Prostate gland (tissue), 2 donors: ENCODE results near the gene S100A13. TPM values are rescaled to one million over a fixed set of nuclear protein-coding genes. Genes with fewer than 3 reads are reported as not detected.

Experiments
- DNase-seq: peaks from one replicate; pipeline ENCODE4 v3.0.0-alpha.2; 2019; ENCODE audit warnings: low spot score
- H3K27ac ChIP-seq, 2 donors: fragments of 200-600 bp; sonication (generic); 2 replicates each; pipeline ENCODE4 v1.5.1; 2017 to 2019
- H3K27me3 ChIP-seq: fragments of 200-600 bp; sonication (generic); replicated peaks from 2 replicates; pipeline ENCODE4 v1.5.1; 2019; ENCODE audit not compliant: insufficient read depth
- H3K36me3 ChIP-seq, 2 donors: fragments of 200-600 bp; sonication (generic); 1 replicate in 1 of 2; 2 replicates in 1 of 2; pipeline versions ENCODE4 v1.5.1 to v1.8.1; 2017 to 2019
- H3K4me1 ChIP-seq: fragments of 200-600 bp; sonication (generic); replicated peaks from 2 replicates; pipeline ENCODE4 v1.5.1; 2019
- H3K4me3 ChIP-seq, 2 donors: fragments of 200-600 bp; sonication (generic); 2 replicates each; pipeline ENCODE4 v1.5.1; 2017 to 2019
- H3K9me3 ChIP-seq: fragments of 200-600 bp; sonication (generic); 2 replicates; pipeline ENCODE4 v1.5.1; 2017
- CTCF ChIP-seq, 4 experiments: fragments of 200-600 bp in 2 of 4; fragments of 450-650 bp in 2 of 4; sonication (generic) in 2 of 4; IDR thresholded peaks; 1 replicate in 3 of 4; 2 replicates in 1 of 4; pipeline ENCODE4 v1.5.1; 2016 to 2019; ENCODE audit warnings: antibody characterized with exemption in 4 of 4, mild to moderate bottlenecking in 2 of 4, moderate library complexity in 2 of 4
- POLR2A ChIP-seq: fragments of 450-650 bp; IDR thresholded peaks from one replicate; pipeline ENCODE4 v1.6.1; 2016; ENCODE audit warnings: antibody characterized with exemption, mild to moderate bottlenecking
- POLR2AphosphoS5 ChIP-seq: sonication (generic); formaldehyde crosslinking; IDR thresholded peaks from one replicate; pipeline ENCODE4 v1.6.1; 2017; ENCODE audit warnings: antibody characterized with exemption
- WGBS: methylation state at CpG from one replicate; pipeline ENCODE4 v1.1.5; 2018; 5-methylcytosine and 5-hydroxymethylcytosine counted together
- intact Hi-C: fragments of 100-400 bp; cut with DNase I; formaldehyde crosslinking; loops from one replicate; pipeline ENCODE4 v1.14.2; 2022
- total RNA-seq, 2 donors: library from RNA; depleted of rRNA; stranded (reverse); fragments of >200 nt; gene quantifications; one replicate each; pipeline ENCODE4 v1.1.0, GENCODE V29; 2016

S100A13 gene
- total RNA-seq, 2 donors from 2014 or later: 53.3 to 96.5 TPM

DNA sequence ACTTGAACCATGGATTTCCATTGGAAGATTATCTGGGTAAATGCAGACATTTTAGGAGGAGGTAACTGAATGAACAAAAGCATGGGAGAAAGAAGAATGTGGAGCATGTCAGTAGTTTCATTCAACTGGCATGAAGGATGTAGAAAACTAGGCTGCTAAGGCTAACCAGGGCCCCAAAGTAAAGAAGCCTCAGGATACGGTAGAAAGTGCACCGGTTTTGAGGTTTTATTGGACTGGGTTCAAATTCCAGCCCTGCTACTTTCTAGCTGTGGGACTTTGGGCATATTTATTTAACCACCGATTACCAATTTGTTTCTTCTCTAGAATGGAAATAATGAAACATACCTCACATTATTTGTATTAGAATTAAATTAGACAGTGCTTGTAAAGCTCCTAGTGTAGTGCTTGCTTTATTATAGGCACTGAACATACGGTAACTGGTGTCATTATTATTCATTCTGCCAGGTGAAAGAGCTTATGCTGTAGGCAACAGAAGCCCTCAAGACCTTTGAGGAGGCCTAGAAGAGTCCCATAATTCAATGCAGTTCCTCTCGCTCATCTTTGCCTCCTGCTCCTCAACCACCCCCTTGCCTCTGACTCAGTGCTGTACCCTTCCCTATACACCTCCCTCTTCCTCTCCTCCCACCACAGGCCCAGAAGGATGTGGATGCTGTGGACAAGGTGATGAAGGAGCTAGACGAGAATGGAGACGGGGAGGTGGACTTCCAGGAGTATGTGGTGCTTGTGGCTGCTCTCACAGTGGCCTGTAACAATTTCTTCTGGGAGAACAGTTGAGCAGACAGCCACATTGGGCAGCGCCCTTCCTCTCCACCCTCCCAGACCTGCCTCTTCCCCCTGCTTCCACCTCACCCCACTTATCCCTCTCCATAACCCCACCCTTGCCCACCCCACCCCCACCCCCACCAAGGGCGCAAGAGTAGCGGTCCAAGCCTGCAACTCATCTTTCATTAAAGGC, 4.0 kb upstream of the S100A13 start:
- DNase-seq: no peak
- no peak overlapping the region for H3K4me3 ChIP-seq
- WGBS: 75% methylated on average over 10 of the region's 10 CpGs
- H3K4me1 ChIP-seq: peaks cover 5% of the 10 kb centered on the region
- H3K27me3 ChIP-seq: no peaks in the 10 kb centered on the region
- no peaks in the 10 kb centered on the region for H3K9me3 ChIP-seq
- TF ChIP-seq POLR2AphosphoS5: no peak
- no peak for TF ChIP-seq CTCF (IDR thresholded peaks at IDR 0.05)
- no peak for TF ChIP-seq POLR2A
- no peak overlapping the region for H3K27ac ChIP-seq
- H3K36me3 ChIP-seq: no peaks in the 10 kb centered on the region
- intact Hi-C loops: loop anchor here (2.0 kb wide), 1 partner anchor 19 kb away; the partner anchor contains the start of gene S100A16

GRCh38 chr1:153630384-153630783, 3.1 kb upstream of the S100A13 start:
- H3K4me3 ChIP-seq: no peak overlapping the region
- WGBS: 74% methylated on average over 7 of the region's 7 CpGs
- no peak overlapping the region for H3K27ac ChIP-seq
- no peaks in the 10 kb centered on the region for H3K36me3 ChIP-seq
- no peak for TF ChIP-seq POLR2A
- TF ChIP-seq POLR2AphosphoS5: no peak
- TF ChIP-seq CTCF (IDR thresholded peaks at IDR 0.05): no peak
- intact Hi-C loops: no loop called here
- H3K4me1 ChIP-seq: peaks cover 5% of the 10 kb centered on the region
- H3K27me3 ChIP-seq: no peaks in the 10 kb centered on the region
- no peak for DNase-seq
- no peaks in the 10 kb centered on the region for H3K9me3 ChIP-seq

DNA sequence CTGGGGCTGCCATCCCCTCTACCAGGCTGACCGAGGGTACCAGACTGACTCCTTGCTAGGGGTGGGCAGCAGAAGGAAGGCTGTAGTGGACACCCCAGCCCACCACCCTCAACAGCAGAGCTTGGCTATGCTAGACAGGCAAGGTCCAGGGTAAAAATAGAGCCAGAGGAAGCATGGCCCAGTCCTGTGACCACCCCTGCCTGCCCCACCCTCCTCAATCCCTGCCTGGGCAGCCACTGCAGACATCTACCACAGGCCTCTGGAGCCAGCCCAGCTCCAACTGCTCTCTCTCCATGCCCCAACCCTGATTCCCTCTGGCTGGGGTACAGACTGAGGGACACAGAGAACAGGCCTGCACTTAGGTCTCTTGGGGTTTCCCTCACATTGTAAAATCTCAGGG, 2.7 kb upstream of the S100A13 start:
- intact Hi-C loops: loop anchor here (5.0 kb wide), 1 partner anchor 58 kb away; no protein-coding TSS in a partner anchor
- TF ChIP-seq CTCF (IDR thresholded peaks at IDR 0.05): no peak
- TF ChIP-seq POLR2AphosphoS5: no peak
- TF ChIP-seq POLR2A: no peak
- DNase-seq: no peak
- Histone ChIP-seq H3K36me3 (no peaks in the 10 kb centered on the region), H3K4me1 (peaks cover 5% of the 10 kb centered on the region), H3K27me3 (no peaks in the 10 kb centered on the region), H3K9me3 (no peaks in the 10 kb centered on the region), H3K4me3 (no peak overlapping the region), H3K27ac (no peak overlapping the region)
- 80% methylated on average over 1 of the region's 1 CpG for WGBS

GRCh38 chr1:153629343-153629665, 2.0 kb upstream of the S100A13 start:
- no peaks in the 10 kb centered on the region for H3K27me3 ChIP-seq
- DNase-seq: no peak
- no peak overlapping the region for H3K4me3 ChIP-seq
- H3K4me1 ChIP-seq: peaks cover 5% of the 10 kb centered on the region
- no peaks in the 10 kb centered on the region for H3K36me3 ChIP-seq
- TF ChIP-seq POLR2A (no peak), CTCF (IDR thresholded peaks at IDR 0.05) (no peak), POLR2AphosphoS5 (no peak)
- WGBS: 63% methylated on average over 5 of the region's 5 CpGs
- H3K9me3 ChIP-seq: no peaks in the 10 kb centered on the region
- no peak overlapping the region for H3K27ac ChIP-seq
- intact Hi-C loops: loop anchor here (5.0 kb wide), 1 partner anchor 57 kb away; no protein-coding TSS in a partner anchor
